DND-41 (cell line): ENCODE measurements around the gene GJB6.

Experiments used
- ATAC-seq: fragments of 200-7000 bp; cut with Tn5 transposase; 3 replicates; pipeline ENCODE4 v1.9.1; 2021; ENCODE audit warnings: low read depth; ENCODE audit not compliant: insufficient read depth
- DNase-seq: peaks from one replicate; pipeline ENCODE4 v3.0.0-alpha.2; 2020
- H2AFZ ChIP-seq: 2 replicates; pipeline ENCODE4 v1.6.0; 2012; ENCODE audit warnings: low read depth, low read length
- H3K27ac ChIP-seq: 2 replicates; pipeline ENCODE4 v1.5.1; 2012; ENCODE audit warnings: low read length, inconsistent platforms
- H3K27me3 ChIP-seq: fragments of 200-600 bp; sonication (generic); 2 replicates; pipeline ENCODE4 v1.6.0; 2012; ENCODE audit warnings: low read length, mild to moderate bottlenecking, inconsistent platforms; ENCODE audit not compliant: insufficient read depth, poor library complexity
- H3K36me3 ChIP-seq: 2 replicates; pipeline ENCODE4 v1.5.1; 2012; ENCODE audit warnings: low read length, inconsistent platforms; ENCODE audit not compliant: insufficient read depth
- H3K4me1 ChIP-seq: 2 replicates; pipeline ENCODE4 v1.5.1; 2012; ENCODE audit warnings: mild to moderate bottlenecking, low read length; ENCODE audit not compliant: insufficient read depth
- H3K4me2 ChIP-seq: 2 replicates; pipeline ENCODE4 v1.6.0; 2012; ENCODE audit warnings: mild to moderate bottlenecking, moderate library complexity, low read length, inconsistent platforms; ENCODE audit not compliant: insufficient read depth
- H3K4me3 ChIP-seq, 2 experiments: fragments of 200-600 bp in 1 of 2; shearing (Covaris generic) in 1 of 2; 2 replicates each; pipeline ENCODE4 v1.5.1; 2012 to 2016; ENCODE audit warnings: inconsistent platforms in 2 of 2, low read length in 2 of 2, mild to moderate bottlenecking in 2 of 2, low read depth in 1 of 2, moderate library complexity in 1 of 2
- H3K79me2 ChIP-seq: 2 replicates; pipeline ENCODE4 v1.6.0; 2012; ENCODE audit warnings: low read length, inconsistent platforms; ENCODE audit not compliant: insufficient read depth
- H3K9ac ChIP-seq: 2 replicates; pipeline ENCODE4 v1.6.0; 2012; ENCODE audit warnings: low read depth, mild to moderate bottlenecking, inconsistent platforms, low read length, moderate library complexity
- H3K9me3 ChIP-seq: 2 replicates; pipeline ENCODE4 v1.5.1; 2012; ENCODE audit warnings: low read length, moderate library complexity, mild to moderate bottlenecking, inconsistent platforms; ENCODE audit not compliant: insufficient read depth, severe bottlenecking
- H4K20me1 ChIP-seq: 2 replicates; pipeline ENCODE4 v1.6.0; 2012; ENCODE audit warnings: low read length; ENCODE audit not compliant: insufficient read depth
- CTCF ChIP-seq: IDR thresholded peaks from 2 replicates; pipeline ENCODE4 v1.5.1; 2012; ENCODE audit warnings: borderline replicate concordance, low read length, moderate library complexity, mild to moderate bottlenecking; ENCODE audit not compliant: poor library complexity, severe bottlenecking; ENCODE audit errors: extremely low read depth
- EZH2 ChIP-seq: IDR thresholded peaks from 3 replicates; pipeline ENCODE4 v1.6.1; 2012; ENCODE audit warnings: borderline replicate concordance, low read depth, mild to moderate bottlenecking, moderate library complexity, low read length, inconsistent platforms; ENCODE audit not compliant: severe bottlenecking

Gene GJB6

GRCh38 chr13:20232556-20233277 lies 598 bp upstream of the GJB6 start:
- no peaks in the 10 kb centered on the region for H3K79me2 ChIP-seq
- no peaks in the 10 kb centered on the region for H3K36me3 ChIP-seq
- H2AFZ ChIP-seq, result no peak overlapping the region
- H3K27me3 ChIP-seq, result no peaks in the 10 kb centered on the region
- no peaks in the 10 kb centered on the region for H3K4me1 ChIP-seq
- H3K4me2 ChIP-seq, result no peak overlapping the region
- no peak overlapping the region for H3K4me3 ChIP-seq
- no peak overlapping the region for H3K27ac ChIP-seq
- ATAC-seq (no peak), DNase-seq (no peak)
- no peaks in the 10 kb centered on the region for H3K9me3 ChIP-seq
- H4K20me1 ChIP-seq, result no peaks in the 10 kb centered on the region
- no peak for TF ChIP-seq CTCF
- TF ChIP-seq EZH2, result no peak
- H3K9ac ChIP-seq, result no peak overlapping the region

- ATAC-seq, result no peak
- no peaks in the 10 kb centered on the region for H3K9me3 ChIP-seq
- H3K9ac ChIP-seq, result no peak overlapping the region
- H3K4me1 ChIP-seq, result no peaks in the 10 kb centered on the region
- H4K20me1 ChIP-seq, result no peaks in the 10 kb centered on the region
- no peak overlapping the region for H3K4me3 ChIP-seq
- H3K4me2 ChIP-seq, result no peak overlapping the region
- H2AFZ ChIP-seq, result no peak overlapping the region
- H3K27ac ChIP-seq, result no peak overlapping the region
- H3K36me3 ChIP-seq, result no peaks in the 10 kb centered on the region
- TF ChIP-seq CTCF (no peak), EZH2 (no peak)
- no peaks in the 10 kb centered on the region for H3K27me3 ChIP-seq
- H3K79me2 ChIP-seq, result no peaks in the 10 kb centered on the region
- DNase-seq, result no peak
These were observed 943 bp downstream of the GJB6 start for GRCh38 chr13:20230913-20231838.

GRCh38 chr13:20227730-20228129 lies 4.4 kb downstream of the GJB6 start:
- DNase-seq (no peak), ATAC-seq (no peak)
- Histone ChIP-seq H3K9me3 (no peaks in the 10 kb centered on the region), H3K36me3 (no peaks in the 10 kb centered on the region), H3K27me3 (peaks cover 4% of the 10 kb centered on the region), H3K79me2 (no peaks in the 10 kb centered on the region), H3K4me1 (no peaks in the 10 kb centered on the region), H2AFZ (no peak overlapping the region), H3K27ac (no peak overlapping the region), H4K20me1 (no peaks in the 10 kb centered on the region), H3K9ac (no peak overlapping the region), H3K4me3 (no peak overlapping the region), H3K4me2 (no peak overlapping the region)
- TF ChIP-seq EZH2 (no peak), CTCF (no peak)
